Osteoblast (primary cell): ENCODE results near the gene TP73. TPM values are rescaled to one million over a fixed set of nuclear protein-coding genes. Genes with fewer than 3 reads are reported as not detected.

Source experiments
- DNase-seq: peaks from one replicate; pipeline ENCODE4 v3.0.0; 2011; ENCODE audit warnings: low spot score, mixed read lengths; ENCODE audit not compliant: insufficient read length; ENCODE audit errors: missing footprints
- H2AFZ ChIP-seq: 2 replicates; pipeline ENCODE4 v1.6.0; 2011; ENCODE audit warnings: mild to moderate bottlenecking, low read length
- H3K27ac ChIP-seq: 2 replicates; pipeline ENCODE4 v1.5.1; 2011; ENCODE audit warnings: mild to moderate bottlenecking, low read depth, low read length, moderate library complexity
- H3K27me3 ChIP-seq: 2 replicates; pipeline ENCODE4 v1.6.0; 2012; ENCODE audit warnings: mild to moderate bottlenecking, control low read depth, inconsistent platforms, low read length, moderate library complexity; ENCODE audit not compliant: insufficient read depth
- H3K36me3 ChIP-seq: 2 replicates; pipeline ENCODE4 v1.5.1; 2011; ENCODE audit warnings: mild to moderate bottlenecking, low read length, control low read depth, moderate library complexity; ENCODE audit not compliant: insufficient read depth
- H3K4me1 ChIP-seq: 2 replicates; pipeline ENCODE4 v1.5.1; 2011; ENCODE audit warnings: mild to moderate bottlenecking, low read length, control low read depth, moderate library complexity; ENCODE audit not compliant: insufficient read depth
- H3K4me2 ChIP-seq: 2 replicates; pipeline ENCODE4 v1.6.0; 2011; ENCODE audit warnings: mild to moderate bottlenecking, low read length; ENCODE audit not compliant: insufficient read depth
- H3K4me3 ChIP-seq: fragments of 200-600 bp; sonication (generic); 3 replicates; pipeline ENCODE4 v1.5.1; 2012; ENCODE audit warnings: mild to moderate bottlenecking, low read length, inconsistent platforms; ENCODE audit not compliant: insufficient read depth
- H3K79me2 ChIP-seq: 2 replicates; pipeline ENCODE4 v1.6.0; 2012; ENCODE audit warnings: mild to moderate bottlenecking, low read length, control low read depth, inconsistent platforms; ENCODE audit not compliant: insufficient read depth
- H3K9me3 ChIP-seq: 2 replicates; pipeline ENCODE4 v1.5.1; 2011; ENCODE audit warnings: low read depth, low read length, control low read depth
- H4K20me1 ChIP-seq: 2 replicates; pipeline ENCODE4 v1.6.0; 2012; ENCODE audit warnings: mild to moderate bottlenecking, low read length, control low read depth; ENCODE audit not compliant: insufficient read depth
- total RNA-seq: library from RNA; depleted of rRNA; stranded (reverse); fragments of >200 nt; gene quantifications from 2 replicates; pipeline ENCODE4 v1.2.3, GENCODE V29; 2012
- TF ChIP-seq, protein P1 (sequence below): IDR thresholded peaks from 2 replicates; pipeline ENCODE4 v1.5.1; 2011; ENCODE audit warnings: mild to moderate bottlenecking, low read depth, low read length, moderate library complexity; ENCODE audit errors: extremely low read depth

The TP73 gene
- total RNA-seq, 1 donor = not detected

GRCh38 chr1:3693321-3693720, 41.0 kb downstream of the TP73 start:
- no peaks in the 10 kb centered on the region for H4K20me1 ChIP-seq
- no peak overlapping the region for H2AFZ ChIP-seq
- no peaks in the 10 kb centered on the region for H3K36me3 ChIP-seq
- H3K4me2 ChIP-seq = no peak overlapping the region
- DNase-seq = no peak
- no peaks in the 10 kb centered on the region for H3K79me2 ChIP-seq
- TF ChIP-seq, protein P1, sequence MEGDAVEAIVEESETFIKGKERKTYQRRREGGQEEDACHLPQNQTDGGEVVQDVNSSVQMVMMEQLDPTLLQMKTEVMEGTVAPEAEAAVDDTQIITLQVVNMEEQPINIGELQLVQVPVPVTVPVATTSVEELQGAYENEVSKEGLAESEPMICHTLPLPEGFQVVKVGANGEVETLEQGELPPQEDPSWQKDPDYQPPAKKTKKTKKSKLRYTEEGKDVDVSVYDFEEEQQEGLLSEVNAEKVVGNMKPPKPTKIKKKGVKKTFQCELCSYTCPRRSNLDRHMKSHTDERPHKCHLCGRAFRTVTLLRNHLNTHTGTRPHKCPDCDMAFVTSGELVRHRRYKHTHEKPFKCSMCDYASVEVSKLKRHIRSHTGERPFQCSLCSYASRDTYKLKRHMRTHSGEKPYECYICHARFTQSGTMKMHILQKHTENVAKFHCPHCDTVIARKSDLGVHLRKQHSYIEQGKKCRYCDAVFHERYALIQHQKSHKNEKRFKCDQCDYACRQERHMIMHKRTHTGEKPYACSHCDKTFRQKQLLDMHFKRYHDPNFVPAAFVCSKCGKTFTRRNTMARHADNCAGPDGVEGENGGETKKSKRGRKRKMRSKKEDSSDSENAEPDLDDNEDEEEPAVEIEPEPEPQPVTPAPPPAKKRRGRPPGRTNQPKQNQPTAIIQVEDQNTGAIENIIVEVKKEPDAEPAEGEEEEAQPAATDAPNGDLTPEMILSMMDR = no peak
- H3K9me3 ChIP-seq = no peaks in the 10 kb centered on the region
- H3K4me3 ChIP-seq = no peak overlapping the region
- H3K27ac ChIP-seq = no peak overlapping the region
- no peaks in the 10 kb centered on the region for H3K27me3 ChIP-seq
- no peaks in the 10 kb centered on the region for H3K4me1 ChIP-seq

- H3K27me3 ChIP-seq = peaks cover 6% of the 10 kb centered on the region
- peak overlapping the region; percentile 59 for H2AFZ ChIP-seq
- no peaks in the 10 kb centered on the region for H3K36me3 ChIP-seq
- TF ChIP-seq, protein P1 = peak; percentile 69
- no peaks in the 10 kb centered on the region for H3K4me1 ChIP-seq
- H3K4me3 ChIP-seq = peak overlapping the region; percentile 48
- no peaks in the 10 kb centered on the region for H3K79me2 ChIP-seq
- no peaks in the 10 kb centered on the region for H4K20me1 ChIP-seq
- H3K9me3 ChIP-seq = no peaks in the 10 kb centered on the region
- H3K4me2 ChIP-seq = peak overlapping the region; percentile 76
- H3K27ac ChIP-seq = no peak overlapping the region
- peak; percentile 99 for DNase-seq
Measured at GRCh38 chr1:3695326-3696217, 43.3 kb downstream of the TP73 start.

- Histone ChIP-seq H3K27ac (no peak overlapping the region), H3K4me1 (no peaks in the 10 kb centered on the region), H2AFZ (no peak overlapping the region), H3K4me3 (no peak overlapping the region), H4K20me1 (no peaks in the 10 kb centered on the region), H3K79me2 (no peaks in the 10 kb centered on the region), H3K36me3 (no peaks in the 10 kb centered on the region), H3K9me3 (no peaks in the 10 kb centered on the region), H3K27me3 (peaks cover 6% of the 10 kb centered on the region), H3K4me2 (no peak overlapping the region)
- DNase-seq = no peak
- TF ChIP-seq, protein P1 = no peak
Measured at GRCh38 chr1:3696689-3697088, 44.4 kb downstream of the TP73 start.

DNA sequence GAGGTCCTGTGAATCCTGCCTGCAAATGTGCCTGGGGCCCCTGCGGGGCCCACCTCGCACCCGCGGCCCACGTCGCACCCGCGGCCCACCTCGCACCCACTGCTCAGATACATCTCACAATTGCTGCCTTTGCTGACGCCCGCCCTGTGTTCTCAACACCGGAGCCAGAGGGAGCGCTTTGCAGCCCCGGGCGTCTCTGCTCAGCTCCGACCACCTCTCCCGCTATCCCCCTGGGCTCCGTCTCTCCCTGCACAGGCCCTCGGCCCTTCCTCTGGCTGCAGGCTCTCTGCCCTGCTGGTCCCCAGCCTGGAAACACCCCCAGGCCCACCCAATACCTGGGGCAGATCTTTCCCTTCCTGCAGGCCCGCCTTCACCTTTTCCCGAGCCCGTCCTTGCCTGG, 44.8 kb downstream of the TP73 start:
- H3K4me2 ChIP-seq = no peak overlapping the region
- H3K79me2 ChIP-seq = no peaks in the 10 kb centered on the region
- H3K4me1 ChIP-seq = no peaks in the 10 kb centered on the region
- TF ChIP-seq, protein P1 = no peak
- H2AFZ ChIP-seq = no peak overlapping the region
- no peaks in the 10 kb centered on the region for H3K9me3 ChIP-seq
- no peak for DNase-seq
- H3K4me3 ChIP-seq = no peak overlapping the region
- H4K20me1 ChIP-seq = no peaks in the 10 kb centered on the region
- peaks cover 6% of the 10 kb centered on the region for H3K27me3 ChIP-seq
- H3K27ac ChIP-seq = no peak overlapping the region
- no peaks in the 10 kb centered on the region for H3K36me3 ChIP-seq
